SK-N-SH (cell line): Measurements from ENCODE around the gene GARS1. TPM values are rescaled to one million over a fixed set of nuclear protein-coding genes. Genes with fewer than 3 reads are reported as not detected.

Experiments
- CTCF ChIA-PET: fragments of 300-600, 350-600 bp; formaldehyde crosslinking; extraction: SDS; loops from one replicate; lab custom pipeline; 2021; lab: Yijun Ruan, JAX
- POLR2A ChIA-PET: fragments of 350-600 bp; sonication (Branson Sonifier 250); formaldehyde crosslinking; extraction: SDS; loops from one replicate; lab custom pipeline; 2020; ENCODE audit warnings: antibody characterized with exemption, inconsistent platforms; lab: Yijun Ruan, JAX
- DNase-seq: peaks from one replicate; pipeline ENCODE4 v3.0.0; 2012
- H2AFZ ChIP-seq: fragments of 200-600 bp; sonication (generic); 2 replicates; pipeline ENCODE4 v1.8.1; 2016; ENCODE audit warnings: antibody characterized with exemption, mild to moderate bottlenecking, low read depth
- H3F3A ChIP-seq: fragments of 200-600 bp; sonication (generic); replicated peaks from 2 replicates; pipeline ENCODE3; 2016; ENCODE audit warnings: antibody characterized with exemption, mild to moderate bottlenecking; ENCODE audit not compliant: insufficient read depth
- H3K27ac ChIP-seq, 2 experiments: fragments of 200-500 bp in 1 of 2; fragments of 200-600 bp in 1 of 2; sonication (Bioruptor generic) in 1 of 2; sonication (generic), shearing (Covaris generic) in 1 of 2; 2 replicates each; pipeline versions ENCODE4 v1.5.1 to v1.6.1; 2014 to 2016; ENCODE audit warnings: low read depth in 2 of 2, inconsistent platforms in 1 of 2, low read length in 1 of 2, mild to moderate bottlenecking in 1 of 2, mixed read lengths in 1 of 2
- H3K27me3 ChIP-seq: fragments of 200-600 bp; sonication (generic), shearing (Covaris generic); 2 replicates; pipeline ENCODE4 v1.6.1; 2016; ENCODE audit warnings: mixed run types; ENCODE audit not compliant: insufficient read depth
- H3K36me3 ChIP-seq, 2 experiments: fragments of 200-500 bp in 1 of 2; fragments of 200-600 bp in 1 of 2; sonication (Bioruptor generic) in 1 of 2; sonication (generic) in 1 of 2; replicated peaks in 1 of 2; 2 replicates each; pipeline versions ENCODE3 to v1.5.1; 2014 to 2016; ENCODE audit warnings: low read length in 1 of 2, mild to moderate bottlenecking in 1 of 2; ENCODE audit not compliant: insufficient read depth in 2 of 2, control insufficient read depth in 1 of 2
- H3K4me1 ChIP-seq, 2 experiments: fragments of 200-500 bp in 1 of 2; fragments of 200-600 bp in 1 of 2; sonication (Bioruptor generic) in 1 of 2; sonication (generic), shearing (Covaris generic) in 1 of 2; 2 replicates each; pipeline versions ENCODE4 v1.5.1 to v1.6.1; 2014 to 2016; ENCODE audit warnings: low read depth in 1 of 2, low read length in 1 of 2, mixed run types in 1 of 2; ENCODE audit not compliant: insufficient read depth in 2 of 2, control insufficient read depth in 1 of 2
- H3K4me2 ChIP-seq: fragments of 200-600 bp; sonication (generic), shearing (Covaris generic); 2 replicates; pipeline ENCODE4 v1.6.1; 2017; ENCODE audit warnings: mixed run types
- H3K4me3 ChIP-seq, 2 experiments: fragments of 200-500 bp in 1 of 2; fragments of 200-600 bp in 1 of 2; sonication (Bioruptor generic) in 1 of 2; sonication (generic), shearing (Covaris generic) in 1 of 2; 2 replicates each; pipeline versions ENCODE4 v1.5.1 to v1.8.1; 2014 to 2016; ENCODE audit warnings: low read depth in 2 of 2, inconsistent platforms in 1 of 2, low read length in 1 of 2, mild to moderate bottlenecking in 1 of 2, mixed read lengths in 1 of 2, moderate library complexity in 1 of 2
- H3K79me2 ChIP-seq: fragments of 200-600 bp; sonication (generic); 2 replicates; pipeline ENCODE4 v1.8.1; 2017; ENCODE audit warnings: mild to moderate bottlenecking; ENCODE audit not compliant: insufficient read depth
- H3K9ac ChIP-seq: fragments of 200-600 bp; sonication (generic); 2 replicates; pipeline ENCODE4 v1.6.1; 2017; ENCODE audit warnings: mixed run types
- H3K9me2 ChIP-seq: fragments of 200-600 bp; sonication (generic); 2 replicates; pipeline ENCODE4 v1.6.1; 2017; ENCODE audit warnings: mixed run types
- H3K9me3 ChIP-seq: fragments of 200-600 bp; sonication (generic); 2 replicates; pipeline ENCODE4 v1.6.1; 2017; ENCODE audit warnings: mixed run types, mild to moderate bottlenecking, moderate library complexity
- H4K20me1 ChIP-seq: fragments of 200-600 bp; sonication (generic); 2 replicates; pipeline ENCODE4 v1.6.1; 2017; ENCODE audit warnings: mild to moderate bottlenecking, mixed run types; ENCODE audit not compliant: insufficient read depth
- CHD2 ChIP-seq: fragments of 150-350 bp; IDR thresholded peaks from 2 replicates; pipeline ENCODE4 v1.6.1; 2018; ENCODE audit warnings: low read length; ENCODE audit not compliant: partially characterized antibody
- ELF1 ChIP-seq: IDR thresholded peaks from 2 replicates; pipeline ENCODE4 v1.4.0; 2012
- EZH2phosphoT487 ChIP-seq: fragments of 200-600 bp; sonication (generic); IDR thresholded peaks from 2 replicates; pipeline ENCODE4 v1.6.1; 2017; ENCODE audit warnings: low read depth, mixed run types, mild to moderate bottlenecking, antibody characterized with exemption, moderate library complexity, borderline replicate concordance
- FOXJ3 ChIP-seq: sonication (generic); formaldehyde crosslinking; IDR thresholded peaks from 2 replicates; pipeline ENCODE4 v1.5.1; 2020; ENCODE audit warnings: mild to moderate bottlenecking, missing genetic modification reagents
- JUND ChIP-seq: IDR thresholded peaks from 2 replicates; pipeline ENCODE4 v1.4.0; 2012
- MEF2A ChIP-seq: IDR thresholded peaks from 2 replicates; pipeline ENCODE4 v1.4.0; 2012; ENCODE audit warnings: low read depth, borderline replicate concordance
- MXI1 ChIP-seq: IDR thresholded peaks from 2 replicates; pipeline ENCODE4 v1.6.1; 2012; ENCODE audit warnings: mild to moderate bottlenecking, low read depth, low read length, improper control_type of control experiment
- NFIC ChIP-seq: IDR thresholded peaks from 2 replicates; pipeline ENCODE4 v1.4.0; 2012; ENCODE audit warnings: borderline replicate concordance
- NRF1 ChIP-seq: IDR thresholded peaks from 2 replicates; pipeline ENCODE4 v1.6.1; 2012; ENCODE audit warnings: low read depth, mild to moderate bottlenecking, low read length
- POLR2AphosphoS5 ChIP-seq: IDR thresholded peaks from 2 replicates; pipeline ENCODE4 v1.6.1; 2012; ENCODE audit warnings: low read depth, low read length
- RAD21 ChIP-seq: IDR thresholded peaks from 2 replicates; pipeline ENCODE4 v1.6.1; 2012; ENCODE audit warnings: mild to moderate bottlenecking, low read length
- RFX5 ChIP-seq: IDR thresholded peaks from 2 replicates; pipeline ENCODE4 v1.6.1; 2012; ENCODE audit warnings: mild to moderate bottlenecking, improper control_type of control experiment, low read length
- SIN3A ChIP-seq: IDR thresholded peaks from 2 replicates; pipeline ENCODE4 v1.6.1; 2012; ENCODE audit warnings: low read depth, mild to moderate bottlenecking, low read length, moderate library complexity, borderline replicate concordance
- TCF12 ChIP-seq: IDR thresholded peaks from 2 replicates; pipeline ENCODE4 v1.4.0; 2012
- TEAD4 ChIP-seq: IDR thresholded peaks from 2 replicates; pipeline ENCODE4 v1.4.0; 2012; ENCODE audit warnings: mild to moderate bottlenecking, borderline replicate concordance; ENCODE audit not compliant: insufficient read depth
- YY1 ChIP-seq: IDR thresholded peaks from 2 replicates; pipeline ENCODE4 v1.4.0; 2012; ENCODE audit warnings: low read depth, mild to moderate bottlenecking
- WGBS: methylation state at CpG from one replicate; pipeline ENCODE4 v1.1.6; 2017; ENCODE audit warnings: low lambda C conversion rate; 5-methylcytosine and 5-hydroxymethylcytosine counted together
- polyA plus RNA-seq, 3 experiments: library from polyadenylated mRNA; depleted of rRNA; stranded (reverse); fragments of >200 nt; gene quantifications; 2 replicates each; pipeline ENCODE4 v1.2.3, GENCODE V29; 2012
- TF ChIP-seq, protein P1 (sequence below): IDR thresholded peaks from 2 replicates; pipeline ENCODE4 v1.4.0; 2012; ENCODE audit warnings: low read depth, borderline replicate concordance
- TF ChIP-seq, protein P2 (sequence below): fragments of 150-350 bp; IDR thresholded peaks from 2 replicates; pipeline ENCODE4 v1.6.1; 2017; ENCODE audit warnings: antibody characterized with exemption, low read length, low read depth, borderline replicate concordance
- TF ChIP-seq, protein P3 (sequence below): IDR thresholded peaks from 2 replicates; pipeline ENCODE4 v1.4.0; 2012; ENCODE audit warnings: low read depth
- TF ChIP-seq, protein P4 (sequence below): IDR thresholded peaks from 2 replicates; pipeline ENCODE4 v1.4.0; 2012; ENCODE audit warnings: low read depth, borderline replicate concordance
- TF ChIP-seq, protein P5 (sequence below): IDR thresholded peaks from 2 replicates; pipeline ENCODE4; 2012

The GARS1 gene
- polyA plus RNA-seq, 1 of the 3 experiments (the other 2 are of a cell fraction) = 301 TPM

DNA sequence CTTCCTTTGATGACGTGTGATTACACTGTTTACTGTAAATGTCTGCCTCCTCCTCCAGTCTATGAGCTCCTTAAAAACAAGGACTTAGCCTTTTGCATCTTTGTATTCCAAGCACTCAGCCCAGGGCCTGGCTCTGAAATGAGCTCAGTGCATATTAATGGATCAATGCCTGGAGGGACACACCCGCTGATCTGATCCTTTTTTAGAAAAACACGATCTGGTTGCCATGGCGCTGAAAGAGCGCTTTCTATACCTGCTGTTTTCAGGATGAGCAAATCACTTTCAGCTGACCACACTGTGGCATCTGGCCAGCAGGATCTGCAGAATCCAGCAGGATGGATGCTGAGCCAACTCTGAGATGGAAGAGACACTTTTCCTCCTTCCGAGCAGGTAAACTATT is 37.8 kb upstream of the GARS1 start:
- H2AFZ ChIP-seq = no peak overlapping the region
- H3K79me2 ChIP-seq = no peaks in the 10 kb centered on the region
- no peak overlapping the region for H3K4me2 ChIP-seq
- ChIA-PET CTCF (interaction anchor here (0.7 to 14.7 kb wide), 12 partner anchors 8 to 392 kb away, joined by 3 to 263 read pairs (median 3); no protein-coding TSS in a partner anchor), POLR2A (interaction anchor here (0.8 kb wide), 1 partner anchor 9 kb away, joined by 3 read pairs; no protein-coding TSS in a partner anchor)
- no peaks in the 10 kb centered on the region for H4K20me1 ChIP-seq
- peaks cover 11 to 13% of the 10 kb centered on the region in 2 experiments for H3K36me3 ChIP-seq
- H3K9ac ChIP-seq = no peak overlapping the region
- TF ChIP-seq RAD21 = no peak
- no peak for TF ChIP-seq MEF2A
- TF ChIP-seq, protein P1, sequence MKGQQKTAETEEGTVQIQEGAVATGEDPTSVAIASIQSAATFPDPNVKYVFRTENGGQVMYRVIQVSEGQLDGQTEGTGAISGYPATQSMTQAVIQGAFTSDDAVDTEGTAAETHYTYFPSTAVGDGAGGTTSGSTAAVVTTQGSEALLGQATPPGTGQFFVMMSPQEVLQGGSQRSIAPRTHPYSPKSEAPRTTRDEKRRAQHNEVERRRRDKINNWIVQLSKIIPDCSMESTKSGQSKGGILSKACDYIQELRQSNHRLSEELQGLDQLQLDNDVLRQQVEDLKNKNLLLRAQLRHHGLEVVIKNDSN = no peak
- no peak for TF ChIP-seq FOXJ3 (CRISPR knock-in tag)
- TF ChIP-seq JUND = no peak
- TF ChIP-seq TCF12 = no peak
- no peak for TF ChIP-seq SIN3A
- no peak for TF ChIP-seq NFIC
- TF ChIP-seq NRF1 = no peak
- TF ChIP-seq MXI1 = no peak
- no peak for TF ChIP-seq YY1
- TF ChIP-seq, protein P2, sequence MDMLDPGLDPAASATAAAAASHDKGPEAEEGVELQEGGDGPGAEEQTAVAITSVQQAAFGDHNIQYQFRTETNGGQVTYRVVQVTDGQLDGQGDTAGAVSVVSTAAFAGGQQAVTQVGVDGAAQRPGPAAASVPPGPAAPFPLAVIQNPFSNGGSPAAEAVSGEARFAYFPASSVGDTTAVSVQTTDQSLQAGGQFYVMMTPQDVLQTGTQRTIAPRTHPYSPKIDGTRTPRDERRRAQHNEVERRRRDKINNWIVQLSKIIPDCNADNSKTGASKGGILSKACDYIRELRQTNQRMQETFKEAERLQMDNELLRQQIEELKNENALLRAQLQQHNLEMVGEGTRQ = no peak
- no peak for TF ChIP-seq TEAD4
- TF ChIP-seq, protein P3, sequence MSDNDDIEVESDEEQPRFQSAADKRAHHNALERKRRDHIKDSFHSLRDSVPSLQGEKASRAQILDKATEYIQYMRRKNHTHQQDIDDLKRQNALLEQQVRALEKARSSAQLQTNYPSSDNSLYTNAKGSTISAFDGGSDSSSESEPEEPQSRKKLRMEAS = no peak
- no peak for TF ChIP-seq ELF1
- DNase-seq = no peak
- H3K4me3 ChIP-seq = no peak overlapping the region
- peaks cover 0 to 12% of the 10 kb centered on the region in 2 experiments; a peak in 1 of 4 replicates for H3K4me1 ChIP-seq
- peaks cover 4% of the 10 kb centered on the region for H3F3A ChIP-seq
- peak overlapping the region in 1 of 2 experiments; percentile 12; a peak in 1 of 4 replicates for H3K27ac ChIP-seq
- no peaks in the 10 kb centered on the region for H3K27me3 ChIP-seq
- no peaks in the 10 kb centered on the region for H3K9me2 ChIP-seq
- no peaks in the 10 kb centered on the region for H3K9me3 ChIP-seq
- 79% methylated on average over 6 of the region's 6 CpGs for WGBS

DNA sequence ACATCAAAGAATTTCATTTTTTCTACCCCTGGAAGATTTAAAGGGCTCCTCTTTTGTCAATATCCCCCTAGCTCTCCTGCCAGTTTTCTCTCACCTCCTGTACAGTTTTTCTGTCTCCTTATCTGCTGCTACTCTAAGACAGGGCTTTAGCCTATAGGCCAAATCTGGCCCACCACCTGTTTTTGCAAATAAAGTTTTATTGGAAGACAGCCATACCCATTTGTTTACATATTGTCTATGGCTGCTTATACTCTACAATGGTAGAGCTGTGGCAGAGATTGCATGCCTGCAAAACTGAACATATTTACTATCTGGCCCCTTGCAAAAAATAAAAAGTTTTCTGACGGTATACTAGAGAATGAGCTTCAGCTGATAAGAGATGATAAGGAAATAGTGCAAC is 37.4 kb upstream of the GARS1 start:
- Histone ChIP-seq H3K79me2 (no peaks in the 10 kb centered on the region), H3K9ac (no peak overlapping the region), H3K36me3 (peaks cover 14 to 15% of the 10 kb centered on the region in 2 experiments), H3K4me3 (no peak overlapping the region), H3K9me3 (no peaks in the 10 kb centered on the region), H3K27me3 (no peaks in the 10 kb centered on the region), H3K27ac (no peak overlapping the region; a peak in 1 of 4 replicates), H3K9me2 (no peaks in the 10 kb centered on the region), H2AFZ (no peak overlapping the region), H3F3A (peaks cover 4% of the 10 kb centered on the region), H3K4me2 (no peak overlapping the region), H4K20me1 (no peaks in the 10 kb centered on the region), H3K4me1 (peaks cover 0 to 12% of the 10 kb centered on the region in 2 experiments; a peak in 1 of 4 replicates)
- no peak for DNase-seq
- 100% methylated on average over 1 of the region's 1 CpG for WGBS
- ChIA-PET CTCF (interaction anchor here (0.7 to 14.7 kb wide), 11 partner anchors 8 to 393 kb away, joined by 3 to 263 read pairs (median 3); no protein-coding TSS in a partner anchor), POLR2A (no interaction called here)
- TF ChIP-seq, protein P3 = no peak
- TF ChIP-seq, protein P4, sequence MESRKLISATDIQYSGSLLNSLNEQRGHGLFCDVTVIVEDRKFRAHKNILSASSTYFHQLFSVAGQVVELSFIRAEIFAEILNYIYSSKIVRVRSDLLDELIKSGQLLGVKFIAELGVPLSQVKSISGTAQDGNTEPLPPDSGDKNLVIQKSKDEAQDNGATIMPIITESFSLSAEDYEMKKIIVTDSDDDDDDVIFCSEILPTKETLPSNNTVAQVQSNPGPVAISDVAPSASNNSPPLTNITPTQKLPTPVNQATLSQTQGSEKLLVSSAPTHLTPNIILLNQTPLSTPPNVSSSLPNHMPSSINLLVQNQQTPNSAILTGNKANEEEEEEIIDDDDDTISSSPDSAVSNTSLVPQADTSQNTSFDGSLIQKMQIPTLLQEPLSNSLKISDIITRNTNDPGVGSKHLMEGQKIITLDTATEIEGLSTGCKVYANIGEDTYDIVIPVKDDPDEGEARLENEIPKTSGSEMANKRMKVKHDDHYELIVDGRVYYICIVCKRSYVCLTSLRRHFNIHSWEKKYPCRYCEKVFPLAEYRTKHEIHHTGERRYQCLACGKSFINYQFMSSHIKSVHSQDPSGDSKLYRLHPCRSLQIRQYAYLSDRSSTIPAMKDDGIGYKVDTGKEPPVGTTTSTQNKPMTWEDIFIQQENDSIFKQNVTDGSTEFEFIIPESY = no peak
- TF ChIP-seq EZH2phosphoT487 (no peak), FOXJ3 (CRISPR knock-in tag) (no peak), RFX5 (no peak), POLR2AphosphoS5 (no peak), YY1 (no peak), CHD2 (no peak), TCF12 (no peak), JUND (no peak)
- TF ChIP-seq, protein P2 = no peak
- TF ChIP-seq, protein P5, sequence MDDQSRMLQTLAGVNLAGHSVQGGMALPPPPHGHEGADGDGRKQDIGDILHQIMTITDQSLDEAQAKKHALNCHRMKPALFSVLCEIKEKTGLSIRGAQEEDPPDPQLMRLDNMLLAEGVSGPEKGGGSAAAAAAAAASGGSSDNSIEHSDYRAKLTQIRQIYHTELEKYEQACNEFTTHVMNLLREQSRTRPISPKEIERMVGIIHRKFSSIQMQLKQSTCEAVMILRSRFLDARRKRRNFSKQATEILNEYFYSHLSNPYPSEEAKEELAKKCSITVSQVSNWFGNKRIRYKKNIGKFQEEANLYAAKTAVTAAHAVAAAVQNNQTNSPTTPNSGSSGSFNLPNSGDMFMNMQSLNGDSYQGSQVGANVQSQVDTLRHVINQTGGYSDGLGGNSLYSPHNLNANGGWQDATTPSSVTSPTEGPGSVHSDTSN = no peak
